Measurements from ENCODE around the gene ENPP5. TPM values are rescaled to one million over a fixed set of nuclear protein-coding genes. Genes with fewer than 3 reads are reported as not detected.

ENPP5 gene, protein sequence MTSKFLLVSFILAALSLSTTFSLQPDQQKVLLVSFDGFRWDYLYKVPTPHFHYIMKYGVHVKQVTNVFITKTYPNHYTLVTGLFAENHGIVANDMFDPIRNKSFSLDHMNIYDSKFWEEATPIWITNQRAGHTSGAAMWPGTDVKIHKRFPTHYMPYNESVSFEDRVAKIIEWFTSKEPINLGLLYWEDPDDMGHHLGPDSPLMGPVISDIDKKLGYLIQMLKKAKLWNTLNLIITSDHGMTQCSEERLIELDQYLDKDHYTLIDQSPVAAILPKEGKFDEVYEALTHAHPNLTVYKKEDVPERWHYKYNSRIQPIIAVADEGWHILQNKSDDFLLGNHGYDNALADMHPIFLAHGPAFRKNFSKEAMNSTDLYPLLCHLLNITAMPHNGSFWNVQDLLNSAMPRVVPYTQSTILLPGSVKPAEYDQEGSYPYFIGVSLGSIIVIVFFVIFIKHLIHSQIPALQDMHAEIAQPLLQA
- total RNA-seq (under 1 TPM; 0.42 to 0.48 TPM), polyA plus RNA-seq (9.4 TPM)

DNA sequence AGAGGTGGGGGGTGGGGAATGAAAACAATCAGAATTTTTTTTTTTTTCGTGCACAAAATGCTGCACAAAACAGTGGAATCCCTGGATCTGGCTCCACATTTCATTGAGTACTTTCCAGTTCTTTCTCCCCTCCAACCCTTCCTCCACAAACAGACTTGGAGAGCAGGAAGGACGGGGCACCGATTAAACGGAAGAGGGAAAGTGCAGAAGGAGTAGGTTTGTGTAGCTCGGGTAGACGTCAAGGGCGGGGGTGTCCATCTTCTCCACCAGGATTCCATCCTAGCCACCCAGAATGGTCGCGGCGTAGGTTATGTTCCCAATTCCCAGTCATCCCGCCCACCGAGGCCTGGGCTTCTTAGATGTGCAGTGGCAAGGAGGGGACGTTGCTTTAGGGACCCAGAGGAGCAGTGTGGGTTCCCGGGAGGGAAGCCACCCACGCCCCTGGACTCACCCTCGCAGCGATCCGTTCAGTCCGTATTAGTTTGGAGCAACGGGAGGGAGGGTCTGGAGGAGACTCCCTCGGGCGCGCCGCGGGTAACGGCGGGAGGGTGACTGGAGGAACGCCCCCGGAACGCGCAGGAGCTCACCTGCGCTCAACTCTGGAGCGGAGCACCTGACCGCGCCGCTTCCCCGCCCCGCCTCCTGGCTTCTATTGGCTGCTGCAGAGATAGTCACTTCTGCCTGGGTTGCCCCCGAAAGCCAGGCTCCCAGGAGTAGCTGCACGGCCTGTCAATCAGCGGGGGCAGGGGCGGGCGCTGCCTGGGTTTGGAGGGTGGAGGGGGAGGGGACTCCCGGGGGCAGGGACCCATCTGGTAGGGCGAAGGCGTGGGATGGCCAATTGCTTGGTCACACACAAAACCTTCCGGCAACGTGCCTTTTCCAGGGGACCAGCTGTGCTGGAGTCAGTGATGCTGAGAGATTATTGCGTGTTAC is at the start of gene ENPP5:
Gene ENPP5, minus strand, starts transcription at position 624 of the 933 bp plus-strand sequence. CDS start 2,718 bp downstream, outside the sequence.
- Histone ChIP-seq H3K27me3 (ENCODE audit: insufficient read depth, low read length, poor library complexity, severe bottlenecking) (no peaks in the 10 kb centered on the region), H3K36me3 (ENCODE audit: insufficient read depth, low read length) (no peaks in the 10 kb centered on the region), H3K4me3 (ENCODE audit: low read length) (peak within 1 kb of the TSS; percentile 66), H3K4me1 (ENCODE audit: insufficient read depth, low read length) (peaks cover 29% of the 10 kb centered on the region), H3K27ac (ENCODE audit: low read depth, low read length) (peak within 1 kb of the TSS; percentile 35), H3K9me3 (ENCODE audit: low read length) (no peaks in the 10 kb centered on the region)
- Mint-ChIP-seq H3K27me3 (peaks cover 0 to 6% of the 10 kb centered on the region in 2 donors), H3K36me3 (peaks cover 5 to 15% (median 5%) of the 10 kb centered on the region in 3 donors), H3K27ac (peak within 1 kb of the TSS; percentile 65 to 87 (median 79)), H3K9me3 (no peaks in the 10 kb centered on the region), H3K4me3 (peak within 1 kb of the TSS; percentile 88 to 98 (median 92)), H3K4me1 (peaks cover 34 to 63% (median 49%) of the 10 kb centered on the region in 3 donors)
- ChIA-PET CTCF (interaction anchor here (1.1 to 1.2 kb wide), 3 partner anchors 16 to 80 kb away, joined by 3 to 4 read pairs (median 3); no protein-coding TSS in a partner anchor), POLR2A (interaction anchor here (0.6 to 1.4 kb wide), 3 partner anchors 41 to 109 kb away, joined by 3 to 7 read pairs (median 4); partner anchors contain the start of gene ENPP4)
- peak; percentile 65 to 90 (median 73) for DNase-seq

DNA sequence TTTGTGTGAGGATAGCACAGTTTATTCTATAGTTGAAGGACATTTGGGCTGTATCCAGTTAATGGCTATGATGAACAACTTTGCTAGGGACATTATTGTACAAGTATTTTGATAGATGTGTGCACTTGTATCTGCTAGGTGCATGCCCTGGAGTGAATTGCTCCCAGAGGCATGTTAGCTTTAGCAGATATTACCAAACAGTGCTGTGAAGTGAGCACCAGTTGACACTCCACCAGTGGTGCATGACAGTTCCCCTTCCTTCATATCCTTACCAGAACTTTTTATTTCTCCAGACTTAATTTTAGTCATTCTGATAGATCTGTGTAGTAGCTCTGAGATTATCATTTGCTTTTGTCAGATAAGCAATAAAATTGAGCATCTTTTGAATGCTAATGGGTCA is 48.9 kb upstream of the ENPP5 start:
- POLR2A ChIA-PET: no interaction called here
- DNase-seq: no peak
- Histone ChIP-seq H3K9me3 (ENCODE audit: low read length) (no peaks in the 10 kb centered on the region), H3K4me1 (ENCODE audit: insufficient read depth, low read length) (no peaks in the 10 kb centered on the region), H3K27me3 (ENCODE audit: insufficient read depth, low read length, poor library complexity, severe bottlenecking) (no peaks in the 10 kb centered on the region), H3K4me3 (ENCODE audit: low read length) (no peak overlapping the region), H3K36me3 (ENCODE audit: insufficient read depth, low read length) (no peaks in the 10 kb centered on the region), H3K27ac (ENCODE audit: low read depth, low read length) (no peak overlapping the region)
- Mint-ChIP-seq H3K27ac (no peak overlapping the region), H3K4me1 (no peaks in the 10 kb centered on the region), H3K4me3 (no peak overlapping the region), H3K27me3 (no peaks in the 10 kb centered on the region), H3K9me3 (no peaks in the 10 kb centered on the region), H3K36me3 (no peaks in the 10 kb centered on the region)
- CTCF ChIA-PET: interaction anchor here (1.2 to 4.4 kb wide), 2 partner anchors 11 to 191 kb away, joined by 3 to 16 read pairs; no protein-coding TSS in a partner anchor

DNA sequence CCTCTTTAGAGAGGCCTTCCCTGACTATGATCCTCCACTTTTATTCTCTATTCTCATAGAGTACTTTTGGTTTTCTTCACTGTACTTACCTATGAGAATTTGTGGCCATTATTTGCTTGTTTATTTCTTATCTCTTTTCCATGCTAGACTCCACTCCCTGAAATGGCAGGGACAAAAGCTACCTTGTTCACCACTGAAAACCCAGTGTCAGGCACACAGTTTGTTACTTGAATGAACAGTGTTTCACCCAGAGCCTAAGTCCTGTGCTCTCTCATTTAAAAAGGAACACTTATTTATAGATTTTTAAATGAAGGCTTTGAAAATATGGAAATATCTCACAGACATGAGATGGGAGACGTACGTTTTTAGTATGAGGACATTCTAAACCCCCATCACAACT is 47.7 kb upstream of the ENPP5 start:
- Histone ChIP-seq H3K36me3 (ENCODE audit: insufficient read depth, low read length) (no peaks in the 10 kb centered on the region), H3K4me3 (ENCODE audit: low read length) (no peak overlapping the region), H3K27me3 (ENCODE audit: insufficient read depth, low read length, poor library complexity, severe bottlenecking) (no peaks in the 10 kb centered on the region), H3K9me3 (ENCODE audit: low read length) (no peaks in the 10 kb centered on the region), H3K27ac (ENCODE audit: low read depth, low read length) (no peak overlapping the region), H3K4me1 (ENCODE audit: insufficient read depth, low read length) (no peaks in the 10 kb centered on the region)
- no peak for DNase-seq
- ChIA-PET POLR2A (no interaction called here), CTCF (interaction anchor here (4.4 kb wide), 1 partner anchor 192 kb away, joined by 16 read pairs; no protein-coding TSS in a partner anchor)
- Mint-ChIP-seq H3K9me3 (peaks cover 0 to under 1% (median 0%) of the 10 kb centered on the region in 5 donors), H3K4me3 (no peak overlapping the region), H3K36me3 (no peaks in the 10 kb centered on the region), H3K27ac (peak overlapping the region in 1 of 8 donors; percentile 64), H3K27me3 (no peaks in the 10 kb centered on the region), H3K4me1 (no peaks in the 10 kb centered on the region)

DNA sequence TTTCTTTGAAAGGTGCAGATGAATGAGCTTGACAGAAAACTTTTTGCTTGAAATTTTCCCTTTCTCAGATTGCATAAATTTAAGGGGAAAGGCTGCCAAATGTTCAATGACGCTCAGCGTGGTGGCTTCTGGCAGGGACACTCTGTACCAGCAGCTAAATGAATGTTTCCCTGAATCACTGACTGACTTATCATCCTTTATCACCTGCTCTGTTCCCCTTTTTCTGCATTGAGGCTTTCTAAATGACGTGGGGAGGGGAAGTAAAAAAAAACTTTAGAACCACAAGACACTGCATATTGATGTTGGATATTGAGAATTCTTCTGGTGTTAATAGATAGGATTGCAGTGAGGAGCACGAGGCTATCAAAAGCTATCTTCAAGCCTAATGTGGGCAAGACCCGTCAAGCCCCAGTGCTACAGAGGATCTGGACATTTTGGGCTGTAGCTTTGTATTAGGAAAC is 46.9 kb upstream of the ENPP5 start:
- H3K4me3 ChIP-seq (ENCODE audit: low read length): no peak overlapping the region
- H3K27me3 Mint-ChIP-seq: no peaks in the 10 kb centered on the region

DNA sequence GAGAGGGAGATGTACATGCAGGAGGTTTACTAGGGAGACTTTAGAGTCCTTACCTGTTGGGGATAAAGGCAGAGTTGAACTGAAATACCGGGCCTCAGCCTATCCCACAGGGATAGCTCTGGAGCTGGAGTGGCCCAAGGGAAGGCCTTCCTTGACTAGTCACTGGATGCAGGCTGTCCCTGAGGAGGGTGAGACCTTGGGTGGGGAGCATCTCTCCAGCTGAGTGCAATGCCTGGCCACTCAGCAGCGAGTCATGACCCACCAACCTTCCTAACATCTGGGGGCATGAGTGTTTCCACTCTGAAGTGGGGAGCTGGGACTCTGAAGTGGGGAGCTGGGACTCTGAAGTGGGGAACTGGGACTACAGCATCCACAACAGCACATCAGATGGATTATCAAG is 46.1 kb upstream of the ENPP5 start:
- H3K27ac Mint-ChIP-seq: no peak overlapping the region
- Histone ChIP-seq H3K27me3 (ENCODE audit: insufficient read depth, low read length, poor library complexity, severe bottlenecking) (no peaks in the 10 kb centered on the region), H3K4me1 (ENCODE audit: insufficient read depth, low read length) (no peaks in the 10 kb centered on the region), H3K9me3 (ENCODE audit: low read length) (no peaks in the 10 kb centered on the region), H3K27ac (ENCODE audit: low read depth, low read length) (no peak overlapping the region), H3K36me3 (ENCODE audit: insufficient read depth, low read length) (no peaks in the 10 kb centered on the region), H3K4me3 (ENCODE audit: low read length) (no peak overlapping the region)
- H3K4me1 Mint-ChIP-seq: no peaks in the 10 kb centered on the region
- ChIA-PET CTCF (interaction anchor here (0.9 to 1.6 kb wide), 5 partner anchors 15 to 193 kb away, joined by 3 to 5 read pairs (median 4); partner anchors contain the start of gene ENPP4), POLR2A (no interaction called here)
- H3K4me3 Mint-ChIP-seq: no peak overlapping the region
- H3K27me3 Mint-ChIP-seq: no peaks in the 10 kb centered on the region
- H3K9me3 Mint-ChIP-seq: peaks cover 0 to 2% (median 0%) of the 10 kb centered on the region in 5 donors
- H3K36me3 Mint-ChIP-seq: no peaks in the 10 kb centered on the region
- DNase-seq: no peak

More for the DNA sequence above, 46.9 kb upstream of the ENPP5 start:
- no peaks in the 10 kb centered on the region for H3K27me3 ChIP-seq (ENCODE audit: insufficient read depth, low read length, poor library complexity, severe bottlenecking)
- no peaks in the 10 kb centered on the region for H3K36me3 ChIP-seq (ENCODE audit: insufficient read depth, low read length)
- Mint-ChIP-seq H3K4me1 (no peaks in the 10 kb centered on the region), H3K27ac (no peak overlapping the region), H3K36me3 (no peaks in the 10 kb centered on the region), H3K9me3 (peaks cover 0 to 2% (median 0%) of the 10 kb centered on the region in 5 donors), H3K4me3 (no peak overlapping the region)
- ChIA-PET CTCF (interaction anchor here (1.3 to 1.6 kb wide), 3 partner anchors 16 to 193 kb away, joined by 4 to 5 read pairs (median 4); partner anchors contain the start of gene ENPP4), POLR2A (no interaction called here)
- no peaks in the 10 kb centered on the region for H3K9me3 ChIP-seq (ENCODE audit: low read length)
- H3K27ac ChIP-seq (ENCODE audit: low read depth, low read length): no peak overlapping the region
- no peaks in the 10 kb centered on the region for H3K4me1 ChIP-seq (ENCODE audit: insufficient read depth, low read length)
- DNase-seq: no peak

DNA sequence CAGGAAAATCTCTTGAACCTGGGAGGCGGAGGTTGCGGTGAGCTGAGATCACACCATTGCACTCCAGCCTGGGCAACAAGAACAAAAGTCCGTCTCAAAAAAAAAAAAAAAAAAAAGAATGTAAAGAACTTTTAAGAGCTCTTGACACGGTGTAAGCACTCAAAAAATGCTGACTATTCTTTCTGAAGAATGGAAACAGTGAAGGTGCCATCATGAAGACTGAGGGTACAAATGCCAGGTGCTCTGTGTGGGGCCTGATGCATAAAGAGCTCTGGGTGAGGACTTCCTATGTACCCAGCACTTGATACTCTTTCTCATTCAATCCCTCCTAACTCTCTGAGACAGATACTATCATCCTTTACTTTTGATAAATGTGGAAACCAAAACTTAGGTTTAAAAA is 45.0 kb upstream of the ENPP5 start:
- POLR2A ChIA-PET: no interaction called here
- Mint-ChIP-seq H3K4me3 (no peak overlapping the region), H3K27me3 (no peaks in the 10 kb centered on the region), H3K36me3 (no peaks in the 10 kb centered on the region), H3K9me3 (peaks cover 0 to 2% (median 0%) of the 10 kb centered on the region in 5 donors), H3K27ac (no peak overlapping the region), H3K4me1 (no peaks in the 10 kb centered on the region)
- no peak overlapping the region for H3K27ac ChIP-seq (ENCODE audit: low read depth, low read length)
- no peaks in the 10 kb centered on the region for H3K4me1 ChIP-seq (ENCODE audit: insufficient read depth, low read length)
- no peaks in the 10 kb centered on the region for H3K9me3 ChIP-seq (ENCODE audit: low read length)
- H3K4me3 ChIP-seq (ENCODE audit: low read length): no peak overlapping the region
- CTCF ChIA-PET: interaction anchor here (0.9 to 1.3 kb wide), 3 partner anchors 8 to 125 kb away, joined by 3 read pairs; no protein-coding TSS in a partner anchor
- H3K36me3 ChIP-seq (ENCODE audit: insufficient read depth, low read length): no peaks in the 10 kb centered on the region
- no peak for DNase-seq
- H3K27me3 ChIP-seq (ENCODE audit: insufficient read depth, low read length, poor library complexity, severe bottlenecking): no peaks in the 10 kb centered on the region

DNA sequence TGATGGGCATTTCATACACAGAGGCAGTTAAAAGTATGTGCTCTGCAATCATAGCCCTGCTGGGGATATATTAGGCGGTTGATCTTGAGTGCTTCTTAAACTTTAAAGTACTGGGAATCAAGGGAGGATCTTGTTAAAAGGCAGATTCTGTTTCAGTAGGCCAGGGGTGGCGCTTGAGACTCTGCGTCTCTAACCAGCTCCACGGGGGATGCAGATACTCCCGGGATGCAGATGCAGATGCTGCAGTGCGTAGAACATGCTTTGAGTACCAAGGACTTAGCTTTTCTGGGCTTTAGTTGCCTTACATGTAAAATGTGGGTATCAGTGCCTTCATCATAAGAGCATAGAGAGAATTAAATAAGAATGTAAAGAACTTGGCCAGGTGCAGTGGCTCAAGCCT is 44.4 kb upstream of the ENPP5 start:
- Histone ChIP-seq H3K36me3 (ENCODE audit: insufficient read depth, low read length) (no peaks in the 10 kb centered on the region), H3K4me3 (ENCODE audit: low read length) (no peak overlapping the region), H3K4me1 (ENCODE audit: insufficient read depth, low read length) (no peaks in the 10 kb centered on the region), H3K27me3 (ENCODE audit: insufficient read depth, low read length, poor library complexity, severe bottlenecking) (no peaks in the 10 kb centered on the region), H3K9me3 (ENCODE audit: low read length) (no peaks in the 10 kb centered on the region), H3K27ac (ENCODE audit: low read depth, low read length) (no peak overlapping the region)
- Mint-ChIP-seq H3K36me3 (no peaks in the 10 kb centered on the region), H3K9me3 (peaks cover 0 to 2% (median 0%) of the 10 kb centered on the region in 5 donors), H3K4me1 (no peaks in the 10 kb centered on the region), H3K4me3 (no peak overlapping the region), H3K27me3 (no peaks in the 10 kb centered on the region), H3K27ac (peak overlapping the region in 1 of 8 donors; percentile 9)
- ChIA-PET POLR2A (no interaction called here), CTCF (interaction anchor here (1.3 kb wide), 1 partner anchor 9 kb away, joined by 3 read pairs; no protein-coding TSS in a partner anchor)
- DNase-seq: no peak
